Esophagus squamous epithelium (tissue), 4 donors: ENCODE data around the gene PPFIA4.

Source experiments
- POLR2A ChIP-seq, 4 donors: fragments of 450-650 bp; IDR thresholded peaks; one replicate each; pipeline ENCODE4 v1.6.1; 2017; ENCODE audit warnings: antibody characterized with exemption in 4 of 4, mild to moderate bottlenecking in 4 of 4, moderate library complexity in 3 of 4
- TF ChIP-seq, protein P1 (sequence below), 6 experiments: fragments of 450-650 bp in 4 of 6; fragments of 200-600 bp in 2 of 6; sonication (generic) in 2 of 6; IDR thresholded peaks; one replicate each; pipeline ENCODE4 v1.5.1; 2016 to 2019; ENCODE audit warnings: antibody characterized with exemption in 6 of 6, mild to moderate bottlenecking in 4 of 6, moderate library complexity in 4 of 6

GRCh38 chr1:203059485-203059884 is 33.2 kb downstream of the PPFIA4 start:
- TF ChIP-seq, protein P1, sequence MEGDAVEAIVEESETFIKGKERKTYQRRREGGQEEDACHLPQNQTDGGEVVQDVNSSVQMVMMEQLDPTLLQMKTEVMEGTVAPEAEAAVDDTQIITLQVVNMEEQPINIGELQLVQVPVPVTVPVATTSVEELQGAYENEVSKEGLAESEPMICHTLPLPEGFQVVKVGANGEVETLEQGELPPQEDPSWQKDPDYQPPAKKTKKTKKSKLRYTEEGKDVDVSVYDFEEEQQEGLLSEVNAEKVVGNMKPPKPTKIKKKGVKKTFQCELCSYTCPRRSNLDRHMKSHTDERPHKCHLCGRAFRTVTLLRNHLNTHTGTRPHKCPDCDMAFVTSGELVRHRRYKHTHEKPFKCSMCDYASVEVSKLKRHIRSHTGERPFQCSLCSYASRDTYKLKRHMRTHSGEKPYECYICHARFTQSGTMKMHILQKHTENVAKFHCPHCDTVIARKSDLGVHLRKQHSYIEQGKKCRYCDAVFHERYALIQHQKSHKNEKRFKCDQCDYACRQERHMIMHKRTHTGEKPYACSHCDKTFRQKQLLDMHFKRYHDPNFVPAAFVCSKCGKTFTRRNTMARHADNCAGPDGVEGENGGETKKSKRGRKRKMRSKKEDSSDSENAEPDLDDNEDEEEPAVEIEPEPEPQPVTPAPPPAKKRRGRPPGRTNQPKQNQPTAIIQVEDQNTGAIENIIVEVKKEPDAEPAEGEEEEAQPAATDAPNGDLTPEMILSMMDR (IDR thresholded peaks at IDR 0.05), result no peak
- TF ChIP-seq POLR2A (IDR thresholded peaks at IDR 0.05), result no peak
